Fibroblast of lung (primary cell): ENCODE measurements around the gene CLIC6. TPM values are rescaled to one million over a fixed set of nuclear protein-coding genes. Genes with fewer than 3 reads are reported as not detected.
"Not testable (repeated sequence)": the region's sequence is repeated elsewhere in the genome, so short reads cannot be mapped to it uniquely, and the experiment has no call there.

Experiments
- DNase-seq, 2 donors: peaks; one replicate each; pipeline versions ENCODE4 v3.0.0 to v3.0.0-alpha.2; 2010; ENCODE audit warnings: low read depth in 2 of 2
- H2AFZ ChIP-seq: 2 replicates; pipeline ENCODE4 v1.5.1; 2012; ENCODE audit warnings: low read length, control low read depth, inconsistent platforms
- H3K27ac ChIP-seq: 2 replicates; pipeline ENCODE4 v1.5.1; 2011; ENCODE audit warnings: low read length, control low read depth; ENCODE audit not compliant: insufficient read depth
- H3K27me3 ChIP-seq: 2 replicates; pipeline ENCODE4 v1.5.1; 2011; ENCODE audit warnings: mild to moderate bottlenecking, low read length; ENCODE audit not compliant: control insufficient read depth, insufficient read depth
- H3K36me3 ChIP-seq: 2 replicates; pipeline ENCODE4 v1.5.1; 2011; ENCODE audit warnings: low read length; ENCODE audit not compliant: control insufficient read depth, insufficient read depth
- H3K4me1 ChIP-seq: 2 replicates; pipeline ENCODE4 v1.5.1; 2011; ENCODE audit warnings: low read length; ENCODE audit not compliant: control insufficient read depth, insufficient read depth; ENCODE audit errors: extremely low read depth
- H3K4me2 ChIP-seq: 2 replicates; pipeline ENCODE4 v1.5.1; 2011; ENCODE audit warnings: low read length, control low read depth; ENCODE audit not compliant: insufficient read depth; ENCODE audit errors: extremely low read depth
- H3K4me3 ChIP-seq, 4 experiments: fragments of 200-600 bp in 1 of 4; sonication (generic) in 1 of 4; replicated peaks in 1 of 4; 2 replicates each; pipeline ENCODE4 v1.5.1; 2011 to 2016; ENCODE audit warnings: low read length in 4 of 4, low read depth in 3 of 4, mild to moderate bottlenecking in 3 of 4, control low read depth in 2 of 4, inconsistent platforms in 1 of 4, mixed read lengths in 1 of 4; ENCODE audit not compliant: insufficient read depth in 1 of 4; ENCODE audit errors: control extremely low read depth in 1 of 4
- H3K79me2 ChIP-seq: 2 replicates; pipeline ENCODE4 v1.5.1; 2012; ENCODE audit warnings: mild to moderate bottlenecking, low read length, inconsistent platforms; ENCODE audit not compliant: control insufficient read depth, insufficient read depth
- H3K9ac ChIP-seq: 2 replicates; pipeline ENCODE4 v1.5.1; 2011; ENCODE audit warnings: mild to moderate bottlenecking, low read length, control low read depth; ENCODE audit not compliant: insufficient read depth
- H3K9me3 ChIP-seq: 2 replicates; pipeline ENCODE4 v1.5.1; 2012; ENCODE audit warnings: low read depth, low read length; ENCODE audit not compliant: control insufficient read depth, insufficient read depth
- H4K20me1 ChIP-seq: 2 replicates; pipeline ENCODE4 v1.5.1; 2011; ENCODE audit warnings: low read length; ENCODE audit not compliant: control insufficient read depth, insufficient read depth; ENCODE audit errors: extremely low read depth
- EZH2 ChIP-seq: IDR thresholded peaks from 2 replicates; pipeline ENCODE4 v1.5.1; 2012; ENCODE audit warnings: low read length, control low read depth, mild to moderate bottlenecking; ENCODE audit errors: missing control alignments
- polyA plus RNA-seq, 2 donors: library from polyadenylated mRNA; depleted of rRNA in 1 of 2; stranded (reverse) in 1 of 2; unstranded in 1 of 2; fragments of >200 nt; gene quantifications; 2 replicates each; pipeline ENCODE4 v1.2.1, GENCODE V29; 2011 to 2012; ENCODE audit warnings: missing spikeins in 1 of 2
- total RNA-seq: library from RNA; depleted of rRNA; stranded (reverse); fragments of >200 nt; gene quantifications from 2 replicates; pipeline ENCODE4 v1.2.1, GENCODE V29; 2014
- TF ChIP-seq, protein P1 (sequence below), 2 donors: IDR thresholded peaks in 1 of 2; conservative IDR thresholded peaks in 1 of 2; 1 replicate in 1 of 2; 2 replicates in 1 of 2; pipeline ENCODE4 v1.5.1; 2011 to 2012; ENCODE audit warnings: low read length in 2 of 2, control low read depth in 1 of 2, inconsistent platforms in 1 of 2, low read depth in 1 of 2, mild to moderate bottlenecking in 1 of 2

Gene CLIC6
- total and polyA plus RNA-seq, 2 donors (not counting 1 experiment from before 2014, with no cell fraction given): 2.0 to 5.3 TPM

DNA sequence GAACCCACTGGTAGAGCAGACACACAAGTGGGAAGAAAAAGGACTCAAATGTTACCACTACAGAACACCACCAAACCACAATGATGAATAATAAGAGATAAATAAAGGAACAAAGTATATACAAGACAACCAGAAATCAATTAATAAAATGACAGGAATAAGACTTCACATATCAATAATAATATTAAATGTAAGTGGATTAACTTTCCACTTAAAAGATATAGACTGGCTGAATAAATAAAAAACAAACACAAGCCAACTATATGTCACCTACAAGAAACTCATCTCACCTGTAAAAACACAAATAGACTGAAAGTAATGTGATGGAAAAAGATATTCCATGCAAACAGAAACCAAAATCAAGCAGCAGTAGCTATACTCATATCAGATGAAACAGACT is 6.9 kb upstream of the CLIC6 start:
- Histone ChIP-seq H3K36me3 (no peaks in the 10 kb centered on the region), H3K9ac (no peak overlapping the region), H3K27me3 (peaks cover 6% of the 10 kb centered on the region), H3K4me3 (no peak overlapping the region), H2AFZ (no peak overlapping the region), H3K27ac (no peak overlapping the region), H4K20me1 (no peaks in the 10 kb centered on the region), H3K9me3 (no peaks in the 10 kb centered on the region), H3K79me2 (no peaks in the 10 kb centered on the region), H3K4me1 (no peaks in the 10 kb centered on the region), H3K4me2 (no peak overlapping the region)
- TF ChIP-seq EZH2: no peak
- TF ChIP-seq, protein P1, sequence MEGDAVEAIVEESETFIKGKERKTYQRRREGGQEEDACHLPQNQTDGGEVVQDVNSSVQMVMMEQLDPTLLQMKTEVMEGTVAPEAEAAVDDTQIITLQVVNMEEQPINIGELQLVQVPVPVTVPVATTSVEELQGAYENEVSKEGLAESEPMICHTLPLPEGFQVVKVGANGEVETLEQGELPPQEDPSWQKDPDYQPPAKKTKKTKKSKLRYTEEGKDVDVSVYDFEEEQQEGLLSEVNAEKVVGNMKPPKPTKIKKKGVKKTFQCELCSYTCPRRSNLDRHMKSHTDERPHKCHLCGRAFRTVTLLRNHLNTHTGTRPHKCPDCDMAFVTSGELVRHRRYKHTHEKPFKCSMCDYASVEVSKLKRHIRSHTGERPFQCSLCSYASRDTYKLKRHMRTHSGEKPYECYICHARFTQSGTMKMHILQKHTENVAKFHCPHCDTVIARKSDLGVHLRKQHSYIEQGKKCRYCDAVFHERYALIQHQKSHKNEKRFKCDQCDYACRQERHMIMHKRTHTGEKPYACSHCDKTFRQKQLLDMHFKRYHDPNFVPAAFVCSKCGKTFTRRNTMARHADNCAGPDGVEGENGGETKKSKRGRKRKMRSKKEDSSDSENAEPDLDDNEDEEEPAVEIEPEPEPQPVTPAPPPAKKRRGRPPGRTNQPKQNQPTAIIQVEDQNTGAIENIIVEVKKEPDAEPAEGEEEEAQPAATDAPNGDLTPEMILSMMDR (conservative IDR thresholded peaks at IDR 0.05 in 1 of 2, IDR thresholded peaks at IDR 0.05 in 1 of 2; ENCODE audit: low read depth in 1 of 2, low read length in 2 of 2): no peak
- no peak for DNase-seq

DNA sequence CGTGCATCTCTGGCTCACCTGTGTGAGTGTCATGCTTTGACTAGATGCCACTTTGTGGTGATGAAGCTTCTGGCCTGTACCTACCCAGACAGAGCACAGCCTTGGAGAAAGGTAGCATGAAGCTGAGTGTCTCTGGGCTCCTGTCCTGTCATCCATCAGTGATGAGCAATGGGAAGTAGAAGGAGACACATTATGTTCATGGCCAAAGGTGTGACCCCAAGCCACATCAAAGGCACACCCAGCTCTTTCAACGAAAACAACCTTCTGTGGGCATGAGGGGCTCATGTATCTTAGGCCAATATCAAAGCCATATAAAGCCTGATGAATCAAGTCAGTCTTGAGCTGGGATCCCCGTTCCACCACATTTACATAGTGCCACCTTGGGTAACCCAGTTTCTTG is 1.0 kb upstream of the CLIC6 start:
- TF ChIP-seq, protein P1 (conservative IDR thresholded peaks at IDR 0.05 in 1 of 2, IDR thresholded peaks at IDR 0.05 in 1 of 2; ENCODE audit: low read depth in 1 of 2, low read length in 2 of 2): no peak
- no peak for TF ChIP-seq EZH2
- Histone ChIP-seq H3K27ac (no peak overlapping the region), H3K36me3 (no peaks in the 10 kb centered on the region), H3K9me3 (no peaks in the 10 kb centered on the region), H3K9ac (no peak overlapping the region), H4K20me1 (no peaks in the 10 kb centered on the region), H2AFZ (no peak overlapping the region), H3K27me3 (peaks cover 38% of the 10 kb centered on the region), H3K4me1 (no peaks in the 10 kb centered on the region), H3K79me2 (no peaks in the 10 kb centered on the region), H3K4me3 (no peak overlapping the region), H3K4me2 (no peak overlapping the region)
- DNase-seq: no peak

GRCh38 chr21:34669149-34669879 is 520 bp downstream of the CLIC6 start:
- peak overlapping the region in 2 of 4 experiments; percentile 35 to 59 for H3K4me3 ChIP-seq

GRCh38 chr21:34669880-34670219 is 1.1 kb downstream of the CLIC6 start:
- H3K4me1 ChIP-seq, H3K79me2 ChIP-seq, DNase-seq, H3K27ac ChIP-seq, H3K36me3 ChIP-seq, H3K9me3 ChIP-seq, H2AFZ ChIP-seq, H4K20me1 ChIP-seq, H3K4me2 ChIP-seq: not testable (repeated sequence)
- Histone ChIP-seq H3K4me3 (peak overlapping the region in 3 of 4 experiments; percentile 35 to 59 (median 37)), H3K27me3 (peaks cover 38% of the 10 kb centered on the region), H3K9ac (peak overlapping the region; percentile 7)

More at GRCh38 chr21:34669149-34669879, 520 bp downstream of the CLIC6 start:
- Histone ChIP-seq H2AFZ (no peak overlapping the region), H4K20me1 (no peaks in the 10 kb centered on the region), H3K36me3 (no peaks in the 10 kb centered on the region), H3K79me2 (no peaks in the 10 kb centered on the region), H3K27ac (no peak overlapping the region), H3K27me3 (peaks cover 38% of the 10 kb centered on the region), H3K9ac (no peak overlapping the region), H3K4me2 (peak overlapping the region; percentile 25), H3K4me1 (no peaks in the 10 kb centered on the region), H3K9me3 (no peaks in the 10 kb centered on the region)
- no peak for DNase-seq
- no peak for TF ChIP-seq EZH2
- TF ChIP-seq, protein P1 (conservative IDR thresholded peaks at IDR 0.05 in 1 of 2, IDR thresholded peaks at IDR 0.05 in 1 of 2; ENCODE audit: low read depth in 1 of 2, low read length in 2 of 2): no peak
